ENCODE results near the gene PRKN.

DNA sequence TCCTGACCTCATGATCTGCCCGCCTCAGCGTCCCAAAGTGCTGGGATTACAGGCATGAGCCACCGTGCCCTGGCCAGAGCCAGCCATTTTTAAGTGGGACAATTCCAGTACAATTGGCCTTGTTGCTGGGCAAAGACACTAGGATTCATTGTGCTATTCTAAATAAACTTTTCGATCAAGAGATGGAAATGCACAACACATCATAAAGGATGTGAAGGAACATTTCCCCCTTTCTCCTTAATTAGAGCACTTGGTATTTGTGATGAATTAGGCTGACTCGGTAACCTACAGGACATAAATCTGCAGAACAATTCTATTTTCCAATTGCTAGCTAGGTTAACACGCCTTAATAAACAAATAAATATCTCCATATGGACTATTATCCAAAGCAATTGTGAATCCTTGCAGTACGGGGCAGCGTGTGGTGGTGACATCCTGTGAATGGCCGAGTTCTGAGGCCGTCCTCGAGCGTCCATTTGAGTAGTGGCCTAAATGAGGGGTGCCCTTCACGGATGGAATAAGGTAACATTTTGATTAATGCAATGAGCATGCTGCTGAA, 1047.5 kb downstream of the PRKN start:
- TF ChIP-seq POLR2AphosphoS5 (IDR thresholded peaks at IDR 0.05; ENCODE audit: low read depth) (no peak), GABPA (IDR thresholded peaks at IDR 0.05; ENCODE audit: low read depth) (no peak)
- TF ChIP-seq, protein P1, sequence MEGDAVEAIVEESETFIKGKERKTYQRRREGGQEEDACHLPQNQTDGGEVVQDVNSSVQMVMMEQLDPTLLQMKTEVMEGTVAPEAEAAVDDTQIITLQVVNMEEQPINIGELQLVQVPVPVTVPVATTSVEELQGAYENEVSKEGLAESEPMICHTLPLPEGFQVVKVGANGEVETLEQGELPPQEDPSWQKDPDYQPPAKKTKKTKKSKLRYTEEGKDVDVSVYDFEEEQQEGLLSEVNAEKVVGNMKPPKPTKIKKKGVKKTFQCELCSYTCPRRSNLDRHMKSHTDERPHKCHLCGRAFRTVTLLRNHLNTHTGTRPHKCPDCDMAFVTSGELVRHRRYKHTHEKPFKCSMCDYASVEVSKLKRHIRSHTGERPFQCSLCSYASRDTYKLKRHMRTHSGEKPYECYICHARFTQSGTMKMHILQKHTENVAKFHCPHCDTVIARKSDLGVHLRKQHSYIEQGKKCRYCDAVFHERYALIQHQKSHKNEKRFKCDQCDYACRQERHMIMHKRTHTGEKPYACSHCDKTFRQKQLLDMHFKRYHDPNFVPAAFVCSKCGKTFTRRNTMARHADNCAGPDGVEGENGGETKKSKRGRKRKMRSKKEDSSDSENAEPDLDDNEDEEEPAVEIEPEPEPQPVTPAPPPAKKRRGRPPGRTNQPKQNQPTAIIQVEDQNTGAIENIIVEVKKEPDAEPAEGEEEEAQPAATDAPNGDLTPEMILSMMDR (IDR thresholded peaks at IDR 0.05; ENCODE audit: insufficient read depth, low read length): no peak
